Uterus (tissue), 2 donors: ENCODE results near the gene NEUROG2.

Experiments
- CTCF ChIP-seq, 4 experiments: fragments of 200-600 bp in 2 of 4; fragments of 450-650 bp in 2 of 4; sonication (generic) in 2 of 4; IDR thresholded peaks; one replicate each; pipeline ENCODE4 v1.5.1; 2016 to 2019; ENCODE audit warnings: antibody characterized with exemption in 4 of 4, mild to moderate bottlenecking in 2 of 4, moderate library complexity in 1 of 4
- POLR2A ChIP-seq, 2 donors: fragments of 450-650 bp; IDR thresholded peaks; one replicate each; pipeline ENCODE4 v1.6.1; 2016; ENCODE audit warnings: antibody characterized with exemption in 2 of 2, mild to moderate bottlenecking in 1 of 2, moderate library complexity in 1 of 2

GRCh38 chr4:112520598-112521122, 4.7 kb upstream of the NEUROG2 start:
- TF ChIP-seq CTCF (IDR thresholded peaks at IDR 0.05) = no peak
- TF ChIP-seq POLR2A (IDR thresholded peaks at IDR 0.05) = no peak
